Measurements from ENCODE around the gene ADAMTSL3. TPM values are rescaled to one million over a fixed set of nuclear protein-coding genes. Genes with fewer than 3 reads are reported as not detected.

Gene ADAMTSL3
- total and polyA plus RNA-seq, 2 of the 8 experiments (the other 6 are each of a cell fraction or from before 2014, with no cell fraction given), result 0.35 to 1.4 TPM

DNA sequence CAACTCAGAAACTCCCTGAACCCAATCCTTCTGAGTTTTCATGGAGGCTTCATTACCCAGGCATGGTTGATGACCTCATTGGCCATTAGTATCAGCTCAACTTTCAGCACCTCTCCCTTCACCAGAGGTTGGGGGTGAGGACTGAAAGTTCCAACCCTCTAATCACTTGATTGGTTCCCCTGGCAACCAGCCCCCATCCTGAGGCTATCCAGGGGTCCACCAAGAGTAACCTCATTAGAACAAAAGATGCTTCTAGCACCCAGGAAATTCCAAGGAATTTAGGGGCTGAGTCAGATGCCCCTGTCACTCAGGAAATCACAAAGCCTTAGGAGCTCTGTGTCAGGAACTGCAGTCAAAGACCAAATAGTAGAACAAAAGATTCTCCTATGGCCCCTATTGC lies 43.8 kb downstream of the ADAMTSL3 start:
- FAIRE-seq (no peak), DNase-seq (ENCODE audit: low read depth in 1 of 2, low spot score in 2 of 2) (no peak)
- Histone ChIP-seq H3K4me1 (replicated peaks in 1 of 4; ENCODE audit: control insufficient read depth in 3 of 4, insufficient read depth in 4 of 4, low read length in 3 of 4) (peaks cover 3 to 14% (median 6%) of the 10 kb centered on the region in 4 experiments; a peak in 6 of 7 replicates), H2BK12ac (ENCODE audit: low read depth, low read length) (no peak overlapping the region), H3K27ac (ENCODE audit: low read depth, low read length) (no peak overlapping the region), H2BK5ac (ENCODE audit: low read depth, low read length) (no peak overlapping the region), H2AK5ac (ENCODE audit: low read depth, low read length) (no peak overlapping the region), H3K4me3 (ENCODE audit: extremely low read depth in 1 of 4, insufficient read depth in 2 of 4, low read depth in 3 of 4, low read length in 4 of 4) (no peak overlapping the region), H3K79me2 (ENCODE audit: control insufficient read depth in 1 of 2, insufficient read depth in 2 of 2, low read length in 2 of 2) (no peaks in the 10 kb centered on the region), H3K4me2 (ENCODE audit: insufficient read depth in 1 of 2, low read depth in 2 of 2, low read length in 2 of 2) (no peak overlapping the region), H2AFZ (ENCODE audit: low read length) (no peak overlapping the region), H2BK120ac (replicated peaks; ENCODE audit: low read depth, low read length) (no peak overlapping the region), H3K18ac (ENCODE audit: extremely low read depth, low read length) (no peak overlapping the region), H4K8ac (ENCODE audit: extremely low read depth, insufficient read depth, low read length) (no peak overlapping the region), H2BK20ac (ENCODE audit: low read length) (no peak overlapping the region), H3K14ac (ENCODE audit: insufficient read length) (no peak overlapping the region), H3K23ac (ENCODE audit: insufficient read length) (no peak overlapping the region), H4K5ac (ENCODE audit: insufficient read length, low read depth, low read length) (no peak overlapping the region), H3K56ac (replicated peaks; ENCODE audit: insufficient read length, low read depth, low read length) (no peak overlapping the region), H4K20me1 (replicated peaks in 1 of 2; ENCODE audit: control insufficient read depth in 1 of 2, insufficient read depth in 2 of 2, low read length in 2 of 2) (peaks cover 0 to 2% of the 10 kb centered on the region in 2 experiments), H4K91ac (replicated peaks; ENCODE audit: insufficient read length, low read length) (no peak overlapping the region), H3K9ac (replicated peaks in 1 of 4; ENCODE audit: extremely low read depth in 1 of 4, low read depth in 3 of 4, low read length in 3 of 4) (no peak overlapping the region), H3K36me3 (ENCODE audit: control insufficient read depth in 2 of 4, insufficient read depth in 4 of 4, low read length in 3 of 4) (no peaks in the 10 kb centered on the region), H3K27me3 (replicated peaks in 1 of 4; ENCODE audit: control insufficient read depth in 3 of 4, extremely low read depth in 1 of 4, insufficient read depth in 3 of 4, low read length in 3 of 4) (no peaks in the 10 kb centered on the region), H3K9me3 (ENCODE audit: insufficient read depth in 2 of 2, low read depth in 1 of 2, low read length in 1 of 2) (peaks cover 3% of the 10 kb centered on the region in 2 experiments; a peak in 1 of 4 replicates), H3K79me1 (ENCODE audit: low read depth, low read length) (no peaks in the 10 kb centered on the region), H2BK15ac (ENCODE audit: low read length) (no peak overlapping the region), H3K4ac (replicated peaks; ENCODE audit: insufficient read length, low read depth, low read length) (no peak overlapping the region), H3K23me2 (ENCODE audit: low read depth, low read length) (peaks cover 5% of the 10 kb centered on the region; the same call in 1 of the 2 replicates)
- ChIA-PET CTCF (ENCODE audit: partially characterized antibody) (interaction anchor here (1.2 to 2.0 kb wide), 3 partner anchors 39 to 261 kb away, joined by 3 to 4 read pairs (median 4); no protein-coding TSS in a partner anchor), POLR2A (ENCODE audit: partially characterized antibody) (no interaction called here)
- no peak for TF ChIP-seq KDM1A (IDR thresholded peaks at IDR 0.05; ENCODE audit: borderline replicate concordance, low read length)
- TF ChIP-seq POLR2A (IDR thresholded peaks at IDR 0.05; ENCODE audit: control extremely low read depth in 1 of 2, low read depth in 2 of 2, low read length in 2 of 2), result no peak
- no peak for TF ChIP-seq SP2 (IDR thresholded peaks at IDR 0.05; ENCODE audit: low read length)
- no peak for TF ChIP-seq RFX5 (IDR thresholded peaks at IDR 0.05; ENCODE audit: borderline replicate concordance, low read depth, low read length)
- TF ChIP-seq CHD1 (IDR thresholded peaks at IDR 0.05; ENCODE audit: low read depth, low read length), result no peak
- no peak for TF ChIP-seq CHD2 (IDR thresholded peaks at IDR 0.05; ENCODE audit: low read length)
- no peak for TF ChIP-seq BCL11A (IDR thresholded peaks at IDR 0.05; ENCODE audit: low read depth in 2 of 2, low read length in 2 of 2)
- TF ChIP-seq SP1 (IDR thresholded peaks at IDR 0.05; ENCODE audit: low read depth, low read length), result no peak
- no peak for TF ChIP-seq CREB1 (IDR thresholded peaks at IDR 0.05)
- TF ChIP-seq, protein P1, sequence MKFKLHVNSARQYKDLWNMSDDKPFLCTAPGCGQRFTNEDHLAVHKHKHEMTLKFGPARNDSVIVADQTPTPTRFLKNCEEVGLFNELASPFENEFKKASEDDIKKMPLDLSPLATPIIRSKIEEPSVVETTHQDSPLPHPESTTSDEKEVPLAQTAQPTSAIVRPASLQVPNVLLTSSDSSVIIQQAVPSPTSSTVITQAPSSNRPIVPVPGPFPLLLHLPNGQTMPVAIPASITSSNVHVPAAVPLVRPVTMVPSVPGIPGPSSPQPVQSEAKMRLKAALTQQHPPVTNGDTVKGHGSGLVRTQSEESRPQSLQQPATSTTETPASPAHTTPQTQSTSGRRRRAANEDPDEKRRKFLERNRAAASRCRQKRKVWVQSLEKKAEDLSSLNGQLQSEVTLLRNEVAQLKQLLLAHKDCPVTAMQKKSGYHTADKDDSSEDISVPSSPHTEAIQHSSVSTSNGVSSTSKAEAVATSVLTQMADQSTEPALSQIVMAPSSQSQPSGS (IDR thresholded peaks at IDR 0.05; ENCODE audit: low read length), result no peak
- TF ChIP-seq SP4 (IDR thresholded peaks at IDR 0.05; ENCODE audit: low read length), result no peak
- no peak for TF ChIP-seq MAX (IDR thresholded peaks at IDR 0.05)
- no peak for TF ChIP-seq CTBP2 (IDR thresholded peaks at IDR 0.05; ENCODE audit: borderline replicate concordance, insufficient read depth, insufficient read length, low read length)
- TF ChIP-seq, protein P2, sequence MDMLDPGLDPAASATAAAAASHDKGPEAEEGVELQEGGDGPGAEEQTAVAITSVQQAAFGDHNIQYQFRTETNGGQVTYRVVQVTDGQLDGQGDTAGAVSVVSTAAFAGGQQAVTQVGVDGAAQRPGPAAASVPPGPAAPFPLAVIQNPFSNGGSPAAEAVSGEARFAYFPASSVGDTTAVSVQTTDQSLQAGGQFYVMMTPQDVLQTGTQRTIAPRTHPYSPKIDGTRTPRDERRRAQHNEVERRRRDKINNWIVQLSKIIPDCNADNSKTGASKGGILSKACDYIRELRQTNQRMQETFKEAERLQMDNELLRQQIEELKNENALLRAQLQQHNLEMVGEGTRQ (IDR thresholded peaks at IDR 0.05; ENCODE audit: low read length), result no peak
